ENCODE measurements around the gene PRDM15.

The PRDM15 gene

GRCh38 chr21:41901782-41902181, 22.6 kb upstream of the PRDM15 start:
- no peak for TF ChIP-seq JUND (IDR thresholded peaks at IDR 0.05; ENCODE audit: low read depth)
- in situ Hi-C loops (cut with HindIII; ENCODE audit: low pct_unique_long_range_greater_than_20kb, low sequenced_read_pairs) = no loop called here
- no peak for DNase-seq (ENCODE audit: low read depth in 1 of 2, low spot score in 1 of 2)

- in situ Hi-C loops (cut with HindIII; ENCODE audit: low pct_unique_long_range_greater_than_20kb, low sequenced_read_pairs) = no loop called here
- no peak for DNase-seq (ENCODE audit: low read depth in 1 of 2, low spot score in 1 of 2)
- no peak for TF ChIP-seq JUND (IDR thresholded peaks at IDR 0.05; ENCODE audit: low read depth)
Observed at GRCh38 chr21:41901099-41901498, 22.0 kb upstream of the PRDM15 start.

GRCh38 chr21:41900401-41900800, 21.3 kb upstream of the PRDM15 start:
- no peak for DNase-seq (ENCODE audit: low read depth in 1 of 2, low spot score in 1 of 2)
- in situ Hi-C loops (cut with HindIII; ENCODE audit: low pct_unique_long_range_greater_than_20kb, low sequenced_read_pairs) = no loop called here
- TF ChIP-seq JUND (IDR thresholded peaks at IDR 0.05; ENCODE audit: low read depth) = no peak

GRCh38 chr21:41899426-41900202, 20.5 kb upstream of the PRDM15 start:
- TF ChIP-seq JUND (IDR thresholded peaks at IDR 0.05; ENCODE audit: low read depth) = no peak
- DNase-seq (ENCODE audit: low read depth in 1 of 2, low spot score in 1 of 2) = no peak
- in situ Hi-C loops (cut with HindIII; ENCODE audit: low pct_unique_long_range_greater_than_20kb, low sequenced_read_pairs) = no loop called here

GRCh38 chr21:41898998-41899397, 19.9 kb upstream of the PRDM15 start:
- DNase-seq (ENCODE audit: low read depth in 1 of 2, low spot score in 1 of 2) = no peak
- in situ Hi-C loops (cut with HindIII; ENCODE audit: low pct_unique_long_range_greater_than_20kb, low sequenced_read_pairs) = no loop called here
- no peak for TF ChIP-seq JUND (IDR thresholded peaks at IDR 0.05; ENCODE audit: low read depth)

GRCh38 chr21:41897700-41898099, 18.6 kb upstream of the PRDM15 start:
- TF ChIP-seq JUND (IDR thresholded peaks at IDR 0.05; ENCODE audit: low read depth) = no peak
- DNase-seq (ENCODE audit: low read depth in 1 of 2, low spot score in 1 of 2) = no peak
- in situ Hi-C loops (cut with HindIII; ENCODE audit: low pct_unique_long_range_greater_than_20kb, low sequenced_read_pairs) = no loop called here

GRCh38 chr21:41897047-41897669, 18.0 kb upstream of the PRDM15 start:
- no peak for DNase-seq (ENCODE audit: low read depth in 1 of 2, low spot score in 1 of 2)
- TF ChIP-seq JUND (IDR thresholded peaks at IDR 0.05; ENCODE audit: low read depth) = no peak
- in situ Hi-C loops (cut with HindIII; ENCODE audit: low pct_unique_long_range_greater_than_20kb, low sequenced_read_pairs) = no loop called here

- DNase-seq (ENCODE audit: low read depth in 1 of 2, low spot score in 1 of 2) = no peak
- in situ Hi-C loops (cut with HindIII; ENCODE audit: low pct_unique_long_range_greater_than_20kb, low sequenced_read_pairs) = no loop called here
- TF ChIP-seq JUND (IDR thresholded peaks at IDR 0.05; ENCODE audit: low read depth) = no peak
Observed at GRCh38 chr21:41895643-41896493, 16.7 kb upstream of the PRDM15 start.

- no peak for DNase-seq (ENCODE audit: low read depth in 1 of 2, low spot score in 1 of 2)
- no peak for TF ChIP-seq JUND (IDR thresholded peaks at IDR 0.05; ENCODE audit: low read depth)
- in situ Hi-C loops (cut with HindIII; ENCODE audit: low pct_unique_long_range_greater_than_20kb, low sequenced_read_pairs) = no loop called here
Observed at GRCh38 chr21:41894922-41895557, 15.9 kb upstream of the PRDM15 start.

- DNase-seq (ENCODE audit: low read depth in 1 of 2, low spot score in 1 of 2) = no peak
- in situ Hi-C loops (cut with HindIII; ENCODE audit: low pct_unique_long_range_greater_than_20kb, low sequenced_read_pairs) = no loop called here
- no peak for TF ChIP-seq JUND (IDR thresholded peaks at IDR 0.05; ENCODE audit: low read depth)
Observed at GRCh38 chr21:41894511-41894910, 15.4 kb upstream of the PRDM15 start.

GRCh38 chr21:41892726-41893125, 13.6 kb upstream of the PRDM15 start:
- no peak for TF ChIP-seq JUND (IDR thresholded peaks at IDR 0.05; ENCODE audit: low read depth)
- no peak for DNase-seq (ENCODE audit: low read depth in 1 of 2, low spot score in 1 of 2)
- in situ Hi-C loops (cut with HindIII; ENCODE audit: low pct_unique_long_range_greater_than_20kb, low sequenced_read_pairs) = no loop called here

GRCh38 chr21:41891132-41891531, 12.0 kb upstream of the PRDM15 start:
- in situ Hi-C loops (cut with HindIII; ENCODE audit: low pct_unique_long_range_greater_than_20kb, low sequenced_read_pairs) = no loop called here
- no peak for TF ChIP-seq JUND (IDR thresholded peaks at IDR 0.05; ENCODE audit: low read depth)
- no peak for DNase-seq (ENCODE audit: low read depth in 1 of 2, low spot score in 1 of 2)
